OCI-LY1 (cell line): Measurements from ENCODE around the gene SUN5.

ENCODE experiments used
- H2AFZ ChIP-seq: fragments of 200-600 bp; sonication (generic), shearing (Covaris generic); 2 replicates; pipeline ENCODE4 v1.6.0; 2014; ENCODE audit warnings: antibody characterized with exemption, mild to moderate bottlenecking, low read length
- H3F3A ChIP-seq: fragments of 200-600 bp; sonication (generic), shearing (Covaris generic); 2 replicates; pipeline ENCODE4 v1.6.0; 2014; ENCODE audit warnings: mild to moderate bottlenecking, antibody characterized with exemption, low read length, moderate library complexity; ENCODE audit not compliant: insufficient read depth
- H3K27ac ChIP-seq: fragments of 200-600 bp; sonication (generic); 2 replicates; pipeline ENCODE4 v1.5.1; 2014; ENCODE audit warnings: low read length, mixed run types, mild to moderate bottlenecking, low read depth; ENCODE audit not compliant: poor library complexity, severe bottlenecking
- H3K27me3 ChIP-seq: fragments of 200-600 bp; sonication (generic); 2 replicates; pipeline ENCODE4 v1.6.0; 2014; ENCODE audit warnings: antibody characterized with exemption, mild to moderate bottlenecking, low read length, moderate library complexity; ENCODE audit not compliant: insufficient read depth
- H3K36me3 ChIP-seq: fragments of 200-600 bp; sonication (generic); 2 replicates; pipeline ENCODE4 v1.6.1; 2014; ENCODE audit warnings: mild to moderate bottlenecking, antibody characterized with exemption, low read length, moderate library complexity, mixed read lengths; ENCODE audit not compliant: insufficient read depth
- H3K4me1 ChIP-seq: fragments of 200-600 bp; sonication (generic); 2 replicates; pipeline ENCODE4 v1.5.1; 2014; ENCODE audit warnings: mild to moderate bottlenecking, low read length, moderate library complexity; ENCODE audit not compliant: insufficient read depth, severe bottlenecking
- H3K4me2 ChIP-seq: fragments of 200-600 bp; sonication (generic), shearing (Covaris generic); 2 replicates; pipeline ENCODE4 v1.6.1; 2014; ENCODE audit warnings: low read length
- H3K4me3 ChIP-seq: fragments of 200-600 bp; sonication (generic); 2 replicates; pipeline ENCODE4 v1.5.1; 2014; ENCODE audit warnings: low read length, low read depth, mild to moderate bottlenecking, mixed read lengths; ENCODE audit not compliant: poor library complexity, severe bottlenecking
- H3K79me2 ChIP-seq: fragments of 200-600 bp; shearing (Covaris generic); 2 replicates; pipeline ENCODE4 v1.6.1; 2016; ENCODE audit warnings: mixed run types, low read length, mixed read lengths; ENCODE audit not compliant: insufficient read depth
- H3K9ac ChIP-seq: fragments of 200-600 bp; sonication (generic), shearing (Covaris generic); 2 replicates; pipeline ENCODE4 v1.6.1; 2014; ENCODE audit warnings: mild to moderate bottlenecking, low read length, mixed read lengths
- H3K9me2 ChIP-seq: fragments of 200-600 bp; sonication (generic), shearing (Covaris generic); 2 replicates; pipeline ENCODE4 v1.6.1; 2014; ENCODE audit warnings: low read depth, mild to moderate bottlenecking, low read length, mixed read lengths
- H3K9me3 ChIP-seq: fragments of 200-600 bp; shearing (Covaris generic); 2 replicates; pipeline ENCODE4 v1.6.1; 2014; ENCODE audit warnings: low read length, mixed read lengths
- H4K20me1 ChIP-seq: fragments of 200-600 bp; sonication (generic), shearing (Covaris generic); 2 replicates; pipeline ENCODE4 v1.6.0; 2016; ENCODE audit warnings: mild to moderate bottlenecking, low read length; ENCODE audit not compliant: insufficient read depth
- CTCF ChIP-seq: fragments of 200-600 bp; sonication (generic), shearing (Covaris generic); IDR thresholded peaks from 2 replicates; pipeline ENCODE4 v1.5.1; 2017; ENCODE audit warnings: mild to moderate bottlenecking, antibody characterized with exemption, low read length, moderate library complexity, mixed read lengths
- EZH2 ChIP-seq: fragments of 200-600 bp; sonication (generic), shearing (Covaris generic); IDR thresholded peaks from 2 replicates; pipeline ENCODE4 v1.8.0; 2017; ENCODE audit warnings: borderline replicate concordance, mixed run types, mild to moderate bottlenecking, antibody characterized with exemption, low read length, moderate library complexity, mixed read lengths

SUN5 gene

GRCh38 chr20:33027769-33028751, 23.8 kb upstream of the SUN5 start:
- no peak overlapping the region for H3K27ac ChIP-seq
- H3K27me3 ChIP-seq = no peaks in the 10 kb centered on the region; the same call in 1 of the 2 replicates
- no peak for TF ChIP-seq CTCF
- no peak for TF ChIP-seq EZH2
- no peaks in the 10 kb centered on the region for H3K79me2 ChIP-seq
- no peaks in the 10 kb centered on the region for H3K9me3 ChIP-seq
- no peak overlapping the region for H3K9ac ChIP-seq
- H3K9me2 ChIP-seq = no peaks in the 10 kb centered on the region
- H3F3A ChIP-seq = no peaks in the 10 kb centered on the region
- H3K4me1 ChIP-seq = no peaks in the 10 kb centered on the region
- H3K4me2 ChIP-seq = no peak overlapping the region
- H2AFZ ChIP-seq = no peak overlapping the region
- no peaks in the 10 kb centered on the region for H3K36me3 ChIP-seq
- no peak overlapping the region for H3K4me3 ChIP-seq
- H4K20me1 ChIP-seq = no peaks in the 10 kb centered on the region

- H3K9me3 ChIP-seq = no peaks in the 10 kb centered on the region
- H3K27ac ChIP-seq = no peak overlapping the region
- H3K9ac ChIP-seq = no peak overlapping the region
Observed at GRCh38 chr20:33026779-33027759, 22.8 kb upstream of the SUN5 start.

More at GRCh38 chr20:33026779-33027759, 22.8 kb upstream of the SUN5 start:
- H3K4me2 ChIP-seq = no peak overlapping the region
- H3K79me2 ChIP-seq = no peaks in the 10 kb centered on the region
- H3K36me3 ChIP-seq = no peaks in the 10 kb centered on the region
- no peak overlapping the region for H2AFZ ChIP-seq
- no peaks in the 10 kb centered on the region for H4K20me1 ChIP-seq
- no peaks in the 10 kb centered on the region for H3K4me1 ChIP-seq
- TF ChIP-seq EZH2 = no peak
- no peak for TF ChIP-seq CTCF
- no peaks in the 10 kb centered on the region for H3K27me3 ChIP-seq
- no peaks in the 10 kb centered on the region for H3K9me2 ChIP-seq
- H3F3A ChIP-seq = no peaks in the 10 kb centered on the region
- H3K4me3 ChIP-seq = no peak overlapping the region
